NOMO-1 treated with DMSO at 0.1 percent for 48 hours (cell line): Measurements from ENCODE around the gene TRIM52.
"Not testable (repeated sequence)": the region's sequence is repeated elsewhere in the genome, so short reads cannot be mapped to it uniquely, and the experiment has no call there.

ENCODE experiments used
- DNase-seq: peaks from one replicate; lab custom pipeline; 2025; ENCODE audit not compliant: unreplicated experiment; lab: John Stamatoyannopoulos, UW

The TRIM52 gene

GRCh38 chr5:181260720-181261319 is at the start of gene TRIM52:
Gene TRIM52, minus strand, starts transcription at chr5:181261143. Its CDS starts 330 bp downstream, at chr5:181260813.
- no peak for DNase-seq

- DNase-seq, result not testable (repeated sequence)
These were observed 26.4 kb upstream of the TRIM52 start for GRCh38 chr5:181287331-181287730.

GRCh38 chr5:181285962-181286705 is 25.2 kb upstream of the TRIM52 start:
- DNase-seq, result not testable (repeated sequence)

GRCh38 chr5:181283841-181284755 is 23.2 kb upstream of the TRIM52 start:
- DNase-seq, result not testable (repeated sequence)

- no peak for DNase-seq
These were observed 22.4 kb upstream of the TRIM52 start for GRCh38 chr5:181283347-181283746.

- DNase-seq, result no peak
These were observed 21.9 kb upstream of the TRIM52 start for GRCh38 chr5:181282874-181283273.

- DNase-seq, result not testable (repeated sequence)
These were observed 21.5 kb upstream of the TRIM52 start for GRCh38 chr5:181282415-181282814.

GRCh38 chr5:181281984-181282316 is 21.0 kb upstream of the TRIM52 start:
- no peak for DNase-seq

- no peak for DNase-seq
These were observed 20.4 kb upstream of the TRIM52 start for GRCh38 chr5:181281077-181281983.

GRCh38 chr5:181280251-181280762 is 19.4 kb upstream of the TRIM52 start:
- DNase-seq, result no peak

- DNase-seq, result not testable (repeated sequence)
These were observed 12.4 kb upstream of the TRIM52 start for GRCh38 chr5:181273433-181273744.

- DNase-seq, result no peak
These were observed 10.1 kb upstream of the TRIM52 start for GRCh38 chr5:181271081-181271480.

GRCh38 chr5:181267907-181268306 is 7.0 kb upstream of the TRIM52 start:
- not testable (repeated sequence) for DNase-seq

GRCh38 chr5:181267291-181267904 is 6.5 kb upstream of the TRIM52 start:
- not testable (repeated sequence) for DNase-seq

- DNase-seq, result no peak
These were observed 4.2 kb upstream of the TRIM52 start for GRCh38 chr5:181265092-181265671.

- no peak for DNase-seq
These were observed 2.7 kb upstream of the TRIM52 start for GRCh38 chr5:181263633-181264032.

GRCh38 chr5:181261320-181262049 is 542 bp upstream of the TRIM52 start:
- DNase-seq, result no peak

GRCh38 chr5:181259974-181260719 is 796 bp downstream of the TRIM52 start:
- DNase-seq, result no peak
